WERI-Rb-1 (cell line): ENCODE measurements around the gene STIM1.
"Not testable (repeated sequence)": the region's sequence is repeated elsewhere in the genome, so short reads cannot be mapped to it uniquely, and the experiment has no call there.

Source experiments
- DNase-seq: peaks from one replicate; pipeline ENCODE4 v3.0.0-alpha.2; 2020
- H3K27ac ChIP-seq: fragments of 250-450 bp; sonication (Bioruptor Pico); 2 replicates; pipeline ENCODE4 v1.5.1; 2020; ENCODE audit warnings: mild to moderate bottlenecking, moderate library complexity
- H3K27me3 ChIP-seq: fragments of 250-450 bp; sonication (Bioruptor Pico); 2 replicates; pipeline ENCODE4 v1.5.1; 2021; ENCODE audit warnings: mild to moderate bottlenecking, low read depth, moderate library complexity; ENCODE audit not compliant: insufficient read depth, severe bottlenecking
- H3K36me3 ChIP-seq: fragments of 250-450 bp; sonication (Bioruptor Pico); 2 replicates; pipeline ENCODE4 v1.5.1; 2020; ENCODE audit warnings: mild to moderate bottlenecking, moderate library complexity
- H3K4me3 ChIP-seq: 2 replicates; pipeline ENCODE4 v1.5.1; 2011; ENCODE audit warnings: low read depth, mild to moderate bottlenecking, control low read depth, low read length
- H3K9me3 ChIP-seq: fragments of 250-450 bp; sonication (Bioruptor Pico); 2 replicates; pipeline ENCODE4 v1.5.1; 2021; ENCODE audit warnings: mild to moderate bottlenecking, moderate library complexity; ENCODE audit not compliant: severe bottlenecking
- CTCF ChIP-seq: IDR thresholded peaks from 2 replicates; pipeline ENCODE4 v1.5.1; 2011; ENCODE audit warnings: low read depth, mild to moderate bottlenecking, control low read depth, inconsistent platforms, low read length

STIM1 gene

GRCh38 chr11:3996651-3997050 is 141.2 kb downstream of the STIM1 start:
- H3K27ac ChIP-seq, result no peak overlapping the region
- no peaks in the 10 kb centered on the region for H3K27me3 ChIP-seq
- H3K4me3 ChIP-seq, result no peak overlapping the region
- H3K9me3 ChIP-seq, result no peaks in the 10 kb centered on the region
- TF ChIP-seq CTCF, result no peak
- no peaks in the 10 kb centered on the region for H3K36me3 ChIP-seq
- no peak for DNase-seq

DNA sequence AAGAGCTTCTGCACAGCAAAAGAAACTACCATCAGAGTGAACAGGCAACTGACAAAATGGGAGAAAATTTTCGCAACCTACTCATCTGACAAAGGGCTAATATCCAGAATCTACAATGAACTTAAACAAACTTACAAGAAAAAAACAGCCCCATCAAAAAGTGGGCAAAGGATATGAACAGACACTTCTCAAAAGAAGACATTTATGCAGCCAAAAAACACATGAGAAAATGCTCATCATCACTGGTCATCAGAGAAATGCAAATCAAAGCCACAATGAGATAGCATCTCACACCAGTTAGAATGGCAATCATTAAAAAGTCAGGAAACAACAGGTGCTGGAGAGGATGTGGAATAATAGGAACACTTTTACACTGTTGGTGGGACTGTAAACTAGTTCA is 149.3 kb downstream of the STIM1 start:
- not testable (repeated sequence) for H3K4me3 ChIP-seq, H3K27ac ChIP-seq, H3K9me3 ChIP-seq, H3K27me3 ChIP-seq, DNase-seq, H3K36me3 ChIP-seq

- no peaks in the 10 kb centered on the region for H3K27me3 ChIP-seq
- DNase-seq, result no peak
- TF ChIP-seq CTCF, result no peak
- no peaks in the 10 kb centered on the region for H3K36me3 ChIP-seq
- no peak overlapping the region for H3K4me3 ChIP-seq
- H3K27ac ChIP-seq, result no peak overlapping the region
- H3K9me3 ChIP-seq, result no peaks in the 10 kb centered on the region
These were observed 151.6 kb downstream of the STIM1 start for GRCh38 chr11:4006946-4007680.

- DNase-seq, result no peak
- H3K9me3 ChIP-seq, result no peaks in the 10 kb centered on the region
- H3K27ac ChIP-seq, result no peak overlapping the region
- no peaks in the 10 kb centered on the region for H3K36me3 ChIP-seq
- no peak for TF ChIP-seq CTCF
- no peaks in the 10 kb centered on the region for H3K27me3 ChIP-seq
- H3K4me3 ChIP-seq, result no peak overlapping the region
These were observed 152.7 kb downstream of the STIM1 start for GRCh38 chr11:4008116-4008515.

DNA sequence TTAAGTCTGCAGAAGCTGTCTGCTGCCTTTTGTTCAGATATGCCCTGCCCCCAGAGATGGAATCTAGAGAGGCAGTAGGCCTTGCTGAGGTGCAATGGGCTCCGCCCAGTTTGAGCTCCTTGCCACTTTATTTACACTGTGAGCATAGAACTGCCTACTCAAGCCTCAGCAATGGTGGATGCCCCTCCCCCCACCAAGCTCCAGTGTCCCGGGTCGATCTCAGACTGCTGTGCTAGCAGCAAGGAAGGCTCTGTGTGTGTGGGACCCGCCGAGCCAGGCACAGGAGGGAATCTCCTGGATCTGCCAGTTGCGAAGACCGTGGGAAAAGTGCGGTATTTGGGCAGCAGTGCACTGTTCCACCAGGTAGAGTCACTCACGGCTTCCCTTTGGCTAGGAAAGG is 161.1 kb downstream of the STIM1 start:
- H3K36me3 ChIP-seq, result not testable (repeated sequence)

DNA sequence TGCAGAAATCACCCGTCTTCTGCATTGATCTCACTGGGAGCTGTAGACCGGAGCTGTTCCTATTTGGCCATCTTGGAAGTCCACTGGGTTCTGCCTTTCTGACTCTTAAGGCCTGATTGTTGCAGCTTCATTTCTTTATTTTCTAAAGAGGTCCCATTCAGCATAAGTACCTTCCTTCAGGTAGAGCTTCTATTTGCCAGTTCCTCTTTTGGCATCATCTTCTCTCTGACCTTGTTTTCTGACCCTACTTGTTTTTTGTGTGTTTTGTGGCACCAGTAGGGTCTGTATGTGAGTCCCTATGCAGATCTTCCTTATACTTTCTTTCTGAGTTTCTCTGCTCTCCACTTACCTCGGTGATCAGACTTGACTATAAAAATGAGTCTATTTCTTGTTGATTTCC is 161.7 kb downstream of the STIM1 start:
- DNase-seq, result no peak
- no peaks in the 10 kb centered on the region for H3K9me3 ChIP-seq
- H3K27me3 ChIP-seq, result no peaks in the 10 kb centered on the region
- no peak for TF ChIP-seq CTCF
- H3K36me3 ChIP-seq, result no peaks in the 10 kb centered on the region
- H3K27ac ChIP-seq, result no peak overlapping the region
- H3K4me3 ChIP-seq, result no peak overlapping the region

More for the DNA sequence above, 161.1 kb downstream of the STIM1 start:
- DNase-seq, H3K27ac ChIP-seq, H3K9me3 ChIP-seq, H3K27me3 ChIP-seq, H3K4me3 ChIP-seq: not testable (repeated sequence)

GRCh38 chr11:4018641-4019040 is 163.2 kb downstream of the STIM1 start:
- Histone ChIP-seq H3K27ac (no peak overlapping the region), H3K27me3 (no peaks in the 10 kb centered on the region), H3K36me3 (no peaks in the 10 kb centered on the region), H3K9me3 (no peaks in the 10 kb centered on the region), H3K4me3 (no peak overlapping the region)
- DNase-seq, result no peak
- TF ChIP-seq CTCF, result no peak
